ENCODE results near the gene AGRP. TPM values are rescaled to one million over a fixed set of nuclear protein-coding genes. Genes with fewer than 3 reads are reported as not detected.

AGRP gene
- total RNA-seq, 2 experiments from 2014 or later, result not detected

GRCh38 chr16:67451704-67452435 is 31.5 kb downstream of the AGRP start:
- ChIA-PET POLR2A (no interaction called here), CTCF (ENCODE audit: unreplicated experiment) (no interaction called here)
- Histone ChIP-seq H4K20me1 (ENCODE audit: insufficient read depth, low read length) (no peaks in the 10 kb centered on the region), H3K4me1 (ENCODE audit: insufficient read depth, low read length, poor library complexity, severe bottlenecking) (no peaks in the 10 kb centered on the region), H2AFZ (ENCODE audit: low read length) (no peak overlapping the region), H3K4me3 (ENCODE audit: low read depth, low read length, poor library complexity, severe bottlenecking) (no peak overlapping the region), H3K9me3 (ENCODE audit: low read length) (no peaks in the 10 kb centered on the region), H3K27ac (ENCODE audit: low read depth, low read length, poor library complexity, severe bottlenecking) (no peak overlapping the region), H3K4me2 (ENCODE audit: low read length) (no peak overlapping the region), H3K36me3 (ENCODE audit: insufficient read depth, low read length) (peaks cover 4% of the 10 kb centered on the region; the same call in 1 of the 2 replicates), H3K79me2 (ENCODE audit: insufficient read depth, low read depth, low read length) (no peaks in the 10 kb centered on the region), H3K9me2 (ENCODE audit: insufficient read depth, low read length) (no peaks in the 10 kb centered on the region)
- no peak for DNase-seq (ENCODE audit: low spot score)
- TF ChIP-seq EZH2phosphoT487 (IDR thresholded peaks at IDR 0.05; ENCODE audit: borderline replicate concordance, low read depth, low read length), result no peak
- no peak for TF ChIP-seq CTCF (conservative IDR thresholded peaks at IDR 0.05; ENCODE audit: low read length)
- intact Hi-C loops (cut with micrococcal nuclease; ENCODE audit: unreplicated experiment), result no loop called here
- no TSS peak for BruUV-seq (replicated peaks)

GRCh38 chr16:67451061-67451703 is 32.2 kb downstream of the AGRP start:
- no TSS peak for BruUV-seq (replicated peaks)
- POLR2A ChIA-PET, result no interaction called here
- no peak overlapping the region for H3K4me2 ChIP-seq (ENCODE audit: low read length)

More at GRCh38 chr16:67451061-67451703, 32.2 kb downstream of the AGRP start:
- no peak for DNase-seq (ENCODE audit: low spot score)
- no peaks in the 10 kb centered on the region for H3K9me3 ChIP-seq (ENCODE audit: low read length)
- peaks cover 4% of the 10 kb centered on the region; the same call in 1 of the 2 replicates for H3K36me3 ChIP-seq (ENCODE audit: insufficient read depth, low read length)
- H3K27ac ChIP-seq (ENCODE audit: low read depth, low read length, poor library complexity, severe bottlenecking), result no peak overlapping the region
- no peaks in the 10 kb centered on the region for H3K4me1 ChIP-seq (ENCODE audit: insufficient read depth, low read length, poor library complexity, severe bottlenecking)
- no peak overlapping the region for H3K4me3 ChIP-seq (ENCODE audit: low read depth, low read length, poor library complexity, severe bottlenecking)
- H3K79me2 ChIP-seq (ENCODE audit: insufficient read depth, low read depth, low read length), result no peaks in the 10 kb centered on the region
- CTCF ChIA-PET (ENCODE audit: unreplicated experiment), result no interaction called here
- intact Hi-C loops (cut with micrococcal nuclease; ENCODE audit: unreplicated experiment), result no loop called here
- H3K9me2 ChIP-seq (ENCODE audit: insufficient read depth, low read length), result no peaks in the 10 kb centered on the region
- no peak for TF ChIP-seq CTCF (conservative IDR thresholded peaks at IDR 0.05; ENCODE audit: low read length)
- TF ChIP-seq EZH2phosphoT487 (IDR thresholded peaks at IDR 0.05; ENCODE audit: borderline replicate concordance, low read depth, low read length), result no peak
- H2AFZ ChIP-seq (ENCODE audit: low read length), result no peak overlapping the region
- H4K20me1 ChIP-seq (ENCODE audit: insufficient read depth, low read length), result no peaks in the 10 kb centered on the region

All from OCI-LY7 (cell line).